Measurements from ENCODE around the gene CMC1.
"Not testable (repeated sequence)": the region's sequence is repeated elsewhere in the genome, so short reads cannot be mapped to it uniquely, and the experiment has no call there.

The CMC1 gene, protein sequence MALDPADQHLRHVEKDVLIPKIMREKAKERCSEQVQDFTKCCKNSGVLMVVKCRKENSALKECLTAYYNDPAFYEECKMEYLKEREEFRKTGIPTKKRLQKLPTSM

GRCh38 chr3:28241221-28242160 is at the start of gene CMC1:
CMC1 (plus strand) TSS chr3:28241619; CDS start chr3:28241794, 175 bp downstream.
- peak; percentile 96 to 97 (median 97) for DNase-seq

- DNase-seq: no peak
These were observed 43.3 kb upstream of the CMC1 start for GRCh38 chr3:28198161-28198560.

GRCh38 chr3:28198974-28199373 is 42.4 kb upstream of the CMC1 start:
- no peak for DNase-seq

GRCh38 chr3:28199643-28200042 is 41.8 kb upstream of the CMC1 start:
- not testable (repeated sequence) for DNase-seq

- DNase-seq: not testable (repeated sequence)
These were observed 41.0 kb upstream of the CMC1 start for GRCh38 chr3:28200366-28200848.

GRCh38 chr3:28206479-28206878 is 34.9 kb upstream of the CMC1 start:
- DNase-seq: no peak

DNA sequence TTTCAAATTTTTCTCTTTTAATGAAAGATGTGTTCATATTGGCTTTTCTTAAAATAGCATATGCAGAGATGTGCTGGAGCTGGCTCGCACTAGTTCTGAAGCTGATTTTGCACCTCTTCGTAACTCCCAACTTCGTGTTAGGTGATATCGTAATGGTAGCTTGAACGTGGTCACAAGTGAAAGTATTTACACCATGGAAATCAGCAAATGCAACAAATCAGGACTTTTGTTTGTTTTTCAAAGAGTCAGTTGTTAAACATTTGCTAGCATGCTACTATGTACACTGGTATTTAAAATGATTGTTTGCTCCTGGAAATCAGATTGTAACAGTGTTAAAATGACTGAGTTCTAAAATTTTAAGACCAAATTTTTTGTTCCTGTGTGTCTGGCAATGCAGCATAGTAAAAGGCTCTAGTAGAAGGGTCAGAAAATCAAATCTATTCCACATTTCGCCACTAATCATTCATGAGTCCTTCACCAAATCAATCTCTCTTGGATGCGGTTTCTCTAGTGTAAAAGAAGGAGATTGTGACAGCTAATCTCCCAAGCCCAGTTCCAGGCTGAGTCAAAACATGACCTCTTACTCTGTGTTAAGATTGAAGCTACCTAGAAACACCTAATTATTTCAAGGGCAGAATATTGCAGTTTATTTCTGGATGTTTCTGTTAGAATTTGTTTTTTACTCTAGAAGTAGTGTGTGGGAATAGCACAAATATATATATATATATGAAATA is 34.3 kb upstream of the CMC1 start:
- DNase-seq: no peak

- no peak for DNase-seq
These were observed 30.3 kb upstream of the CMC1 start for GRCh38 chr3:28210968-28211713.

GRCh38 chr3:28212681-28213080 is 28.7 kb upstream of the CMC1 start:
- no peak for DNase-seq

DNA sequence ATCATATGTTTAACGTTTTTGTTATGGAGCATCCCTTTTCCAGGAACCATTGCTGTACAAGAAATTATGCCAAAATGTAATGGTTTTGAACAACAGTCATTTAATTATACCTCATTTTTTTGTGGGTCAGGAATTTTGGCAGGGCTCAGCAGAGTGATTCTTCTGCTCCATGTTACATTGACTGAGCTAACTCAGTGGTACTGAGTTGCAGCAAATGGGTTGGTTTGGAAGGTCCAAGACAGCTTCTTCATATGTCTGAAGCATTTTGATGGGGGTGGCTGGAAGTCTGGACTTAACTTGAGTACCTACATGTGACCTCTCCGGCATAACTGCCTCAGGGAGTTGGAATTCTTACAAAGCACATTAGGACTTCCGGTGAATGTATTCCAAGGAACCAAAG is 26.0 kb upstream of the CMC1 start:
- DNase-seq: no peak

DNA sequence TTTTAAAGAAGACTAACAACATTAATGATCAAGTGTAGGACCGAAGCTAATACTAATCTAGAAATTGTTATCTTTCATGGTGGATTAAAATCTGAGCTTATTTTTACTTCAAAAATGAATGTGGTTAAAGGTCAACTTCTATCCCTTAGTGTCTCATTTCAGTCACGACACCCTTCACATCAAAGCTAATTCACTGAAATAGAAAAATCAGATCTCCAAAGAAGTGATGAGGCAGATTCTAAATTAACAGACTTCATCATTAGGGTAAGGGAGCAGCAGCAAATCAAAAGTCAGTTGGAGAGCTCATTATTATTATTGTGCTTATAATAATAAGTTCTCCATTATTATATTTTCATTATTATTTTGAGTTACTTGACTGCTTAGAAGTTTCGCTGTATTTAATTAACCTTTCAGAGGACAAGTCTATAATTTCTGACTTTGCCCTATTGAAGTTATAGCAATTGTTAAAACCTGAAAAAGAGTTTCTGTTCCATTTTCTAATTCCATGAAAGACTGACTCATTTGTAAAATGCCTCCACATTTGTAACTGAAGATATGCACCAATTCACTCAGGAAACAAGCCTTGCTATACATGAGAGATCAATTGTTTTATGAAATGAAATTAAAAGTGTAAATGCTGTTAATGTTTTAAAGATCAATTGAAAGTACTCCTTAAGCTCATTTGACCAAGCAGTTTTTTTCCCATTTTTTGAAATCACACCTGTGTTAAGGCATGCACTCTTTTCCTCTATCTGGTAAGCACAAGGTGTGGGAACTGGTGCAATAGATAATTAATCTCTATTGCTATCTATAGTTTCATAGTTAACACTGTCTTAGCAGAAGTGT is 23.1 kb upstream of the CMC1 start:
- no peak for DNase-seq

GRCh38 chr3:28218917-28219198 is 22.6 kb upstream of the CMC1 start:
- no peak for DNase-seq

DNA sequence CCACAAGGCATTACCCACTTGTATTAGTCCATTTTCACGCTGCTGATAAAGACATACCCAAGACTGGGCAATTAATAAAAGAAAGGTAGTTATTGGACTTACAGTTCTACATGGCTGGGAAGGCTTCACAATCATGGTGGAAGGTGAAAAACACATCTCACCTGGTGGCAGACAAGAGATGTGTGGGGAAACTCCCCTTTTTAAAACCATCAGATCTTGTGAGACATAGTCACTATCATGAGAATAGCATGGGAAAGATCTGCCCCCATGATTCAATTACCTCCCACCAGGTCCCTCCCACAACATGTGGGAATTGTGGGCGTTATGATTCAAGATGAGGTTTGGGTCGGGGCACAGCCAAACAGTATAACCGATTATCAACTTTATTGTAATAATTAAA is 17.0 kb upstream of the CMC1 start:
- no peak for DNase-seq

GRCh38 chr3:28226020-28226419 is 15.4 kb upstream of the CMC1 start:
- no peak for DNase-seq

DNA sequence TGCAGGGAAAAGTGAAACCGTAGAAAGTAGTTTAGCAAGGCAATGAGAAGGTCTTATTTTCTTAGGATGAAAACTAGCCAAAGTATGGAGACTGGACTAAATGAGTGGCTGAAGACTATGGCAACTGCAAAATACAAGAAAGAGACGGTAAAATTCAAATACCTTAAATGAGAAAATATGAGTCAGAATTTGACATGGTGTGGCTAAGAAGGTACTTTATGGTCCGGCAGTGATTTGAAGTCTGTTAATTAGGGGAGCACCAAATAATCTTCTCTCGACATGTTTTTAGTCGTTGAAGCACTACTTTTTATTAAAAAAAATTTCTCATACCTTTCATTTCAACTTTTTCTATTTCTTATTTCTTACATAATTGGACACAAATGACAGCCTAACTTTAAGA is 12.8 kb upstream of the CMC1 start:
- DNase-seq: no peak

GRCh38 chr3:28232659-28233058 is 8.8 kb upstream of the CMC1 start:
- DNase-seq: no peak

DNA sequence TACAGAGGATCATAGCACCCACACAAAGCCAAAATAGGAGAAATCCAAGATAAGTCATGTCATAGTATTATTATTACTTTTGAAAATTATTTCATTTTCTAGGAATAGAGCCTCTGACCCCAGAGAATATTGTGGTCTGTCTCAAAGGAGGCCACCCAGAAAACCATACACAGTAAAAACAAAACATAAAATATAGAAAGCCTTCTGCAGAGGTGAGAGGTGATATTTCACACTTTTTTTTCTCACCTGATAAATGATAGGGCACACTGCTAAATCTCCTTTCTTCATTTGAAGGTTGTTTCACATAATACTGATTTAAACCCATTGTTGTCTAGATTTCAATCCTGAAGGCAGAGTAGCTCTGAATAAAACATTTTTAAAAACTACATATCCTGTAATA is 7.0 kb upstream of the CMC1 start:
- DNase-seq: no peak

DNA sequence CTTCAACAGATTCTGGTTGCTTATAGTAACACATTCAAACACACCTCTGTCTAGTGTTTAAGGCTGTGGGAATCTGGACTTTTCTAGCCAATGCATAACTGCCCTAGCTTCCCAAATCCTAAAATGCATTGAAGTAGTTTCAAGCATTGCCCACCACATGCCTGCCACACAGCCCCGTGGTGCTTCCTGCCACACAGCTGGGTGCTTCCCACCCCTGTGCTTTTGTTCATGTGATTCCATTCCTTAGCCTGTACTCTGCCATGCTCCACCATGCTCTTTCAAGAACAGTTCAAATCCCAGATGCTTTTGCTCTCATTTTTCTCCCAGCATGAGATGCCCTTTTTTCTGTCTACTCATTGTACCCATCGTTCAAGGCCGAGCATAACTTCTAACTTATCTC is 2.3 kb upstream of the CMC1 start:
- DNase-seq: no peak

GRCh38 chr3:28240441-28240840 is 978 bp upstream of the CMC1 start:
- DNase-seq: no peak

DNA sequence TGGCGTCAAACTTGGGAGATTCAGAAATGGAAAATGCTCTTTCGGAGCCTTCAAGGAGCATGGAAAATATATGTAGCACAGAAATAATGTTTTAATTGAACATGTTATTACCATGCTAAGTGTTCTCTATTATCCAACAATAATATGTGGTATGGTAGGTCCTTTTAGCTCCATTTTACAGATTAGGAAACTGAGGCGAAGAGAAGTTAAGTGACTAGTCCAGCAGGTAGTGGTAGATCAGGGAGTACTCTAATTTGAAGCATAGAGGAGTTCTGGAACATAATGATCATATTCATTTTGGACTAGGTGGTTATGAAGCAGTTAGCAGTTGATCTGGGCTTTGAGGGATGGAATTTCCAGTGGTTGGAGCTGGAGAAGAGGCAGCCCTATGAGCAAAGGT is 1.1 kb downstream of the CMC1 start:
- DNase-seq: no peak

- DNase-seq: peak; percentile 21 to 69 (median 62)
These were observed 2.1 kb downstream of the CMC1 start for GRCh38 chr3:28243424-28244106.

- DNase-seq: peak; percentile 32 to 67 (median 56)
These were observed 3.1 kb downstream of the CMC1 start for GRCh38 chr3:28244491-28244890.

All from suppressor macrophage treated with lipopolysaccharide for 1 hour (primary cell).